Endothelial cell of umbilical vein (primary cell): ENCODE measurements around the gene SIPA1.

Source experiments
- EZH2 ChIP-seq: IDR thresholded peaks from 2 replicates; pipeline ENCODE4 v1.6.1; 2012; ENCODE audit warnings: borderline replicate concordance, low read depth, mild to moderate bottlenecking, moderate library complexity, low read length, inconsistent platforms; ENCODE audit not compliant: severe bottlenecking
- MYC ChIP-seq: IDR thresholded peaks from one replicate; pipeline ENCODE4 v1.6.1; 2011; ENCODE audit warnings: mild to moderate bottlenecking, low read depth, low read length
- POLR2A ChIP-seq: IDR thresholded peaks from 2 replicates; pipeline ENCODE4 v1.6.1; 2012; ENCODE audit warnings: low read depth, mild to moderate bottlenecking, control low read depth, low read length
- POLR2AphosphoS5 ChIP-seq: IDR thresholded peaks from 2 replicates; pipeline ENCODE4 v1.6.1; 2012; ENCODE audit warnings: low read depth, mild to moderate bottlenecking, control low read depth, low read length, moderate library complexity; ENCODE audit not compliant: insufficient read depth
- TF ChIP-seq, protein P1 (sequence below), 2 donors: IDR thresholded peaks; 1 replicate in 1 of 2; 2 replicates in 1 of 2; pipeline ENCODE4 v1.5.1; 2011; ENCODE audit warnings: low read length in 2 of 2, mild to moderate bottlenecking in 2 of 2, moderate library complexity in 2 of 2, control low read depth in 1 of 2, inconsistent platforms in 1 of 2, low read depth in 1 of 2; ENCODE audit not compliant: insufficient read depth in 1 of 2; ENCODE audit errors: extremely low read depth in 1 of 2
- TF ChIP-seq, protein P2 (sequence below): IDR thresholded peaks from 2 replicates; pipeline ENCODE4 v1.6.1; 2011; ENCODE audit not compliant: insufficient read depth, insufficient read length

DNA sequence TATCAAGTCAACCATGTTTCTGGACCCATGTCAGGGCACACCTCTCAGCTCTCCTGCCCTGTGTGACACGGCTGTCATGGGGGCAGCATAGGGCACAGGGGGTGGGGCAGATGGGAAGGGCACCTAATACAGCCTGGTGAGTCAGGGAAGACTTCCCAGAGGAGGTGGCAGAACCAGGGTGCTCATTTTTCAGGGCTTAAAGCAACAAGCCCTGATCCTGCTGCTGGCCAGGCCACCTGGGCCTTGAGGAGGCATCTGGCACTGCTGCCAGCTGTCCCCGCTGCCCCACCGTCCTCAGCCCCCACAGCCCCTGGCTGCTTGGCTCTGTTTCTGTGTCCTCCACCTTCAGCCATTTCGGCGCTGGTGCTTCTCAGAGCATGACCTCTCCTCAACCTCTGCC, 28.2 kb upstream of the SIPA1 start:
- TF ChIP-seq, protein P1, sequence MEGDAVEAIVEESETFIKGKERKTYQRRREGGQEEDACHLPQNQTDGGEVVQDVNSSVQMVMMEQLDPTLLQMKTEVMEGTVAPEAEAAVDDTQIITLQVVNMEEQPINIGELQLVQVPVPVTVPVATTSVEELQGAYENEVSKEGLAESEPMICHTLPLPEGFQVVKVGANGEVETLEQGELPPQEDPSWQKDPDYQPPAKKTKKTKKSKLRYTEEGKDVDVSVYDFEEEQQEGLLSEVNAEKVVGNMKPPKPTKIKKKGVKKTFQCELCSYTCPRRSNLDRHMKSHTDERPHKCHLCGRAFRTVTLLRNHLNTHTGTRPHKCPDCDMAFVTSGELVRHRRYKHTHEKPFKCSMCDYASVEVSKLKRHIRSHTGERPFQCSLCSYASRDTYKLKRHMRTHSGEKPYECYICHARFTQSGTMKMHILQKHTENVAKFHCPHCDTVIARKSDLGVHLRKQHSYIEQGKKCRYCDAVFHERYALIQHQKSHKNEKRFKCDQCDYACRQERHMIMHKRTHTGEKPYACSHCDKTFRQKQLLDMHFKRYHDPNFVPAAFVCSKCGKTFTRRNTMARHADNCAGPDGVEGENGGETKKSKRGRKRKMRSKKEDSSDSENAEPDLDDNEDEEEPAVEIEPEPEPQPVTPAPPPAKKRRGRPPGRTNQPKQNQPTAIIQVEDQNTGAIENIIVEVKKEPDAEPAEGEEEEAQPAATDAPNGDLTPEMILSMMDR (IDR thresholded peaks at IDR 0.05; ENCODE audit: extremely low read depth in 1 of 2, insufficient read depth in 1 of 2, low read depth in 1 of 2, low read length in 2 of 2), result no peak
- TF ChIP-seq, protein P2, sequence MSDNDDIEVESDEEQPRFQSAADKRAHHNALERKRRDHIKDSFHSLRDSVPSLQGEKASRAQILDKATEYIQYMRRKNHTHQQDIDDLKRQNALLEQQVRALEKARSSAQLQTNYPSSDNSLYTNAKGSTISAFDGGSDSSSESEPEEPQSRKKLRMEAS, result no peak
- TF ChIP-seq POLR2A, result peak; percentile 44
- TF ChIP-seq POLR2AphosphoS5, result no peak
- TF ChIP-seq EZH2, result no peak
- no peak for TF ChIP-seq MYC
